Mesendoderm (in vitro differentiated cells): Measurements from ENCODE around the gene SYTL3.

ENCODE experiments used
- DNase-seq: peaks from one replicate; pipeline ENCODE4 v3.0.0; 2013
- H2AK5ac ChIP-seq: 2 replicates; pipeline ENCODE4 v1.6.1; 2013; ENCODE audit warnings: low read length, inconsistent platforms
- H2BK120ac ChIP-seq: 2 replicates; pipeline ENCODE4 v1.6.1; 2013; ENCODE audit warnings: low read depth, mild to moderate bottlenecking, low read length, moderate library complexity, mixed read lengths
- H2BK15ac ChIP-seq: replicated peaks from 2 replicates; pipeline ENCODE4 v1.6.1; 2013; ENCODE audit warnings: low read depth, mild to moderate bottlenecking, moderate library complexity
- H2BK5ac ChIP-seq: 2 replicates; pipeline ENCODE4 v1.6.1; 2013; ENCODE audit warnings: low read length, inconsistent platforms
- H3K18ac ChIP-seq: 2 replicates; pipeline ENCODE4 v1.6.1; 2013; ENCODE audit warnings: mild to moderate bottlenecking, low read length, mixed read lengths
- H3K23ac ChIP-seq: one replicate; pipeline ENCODE4 v1.6.1; 2013; ENCODE audit warnings: low read length
- H3K27ac ChIP-seq: 2 replicates; pipeline ENCODE4 v1.5.1; 2013; ENCODE audit warnings: low read depth, mild to moderate bottlenecking, inconsistent platforms, low read length, moderate library complexity
- H3K27me3 ChIP-seq: 2 replicates; pipeline ENCODE4 v1.6.1; 2013; ENCODE audit warnings: low read length, control low read depth, mild to moderate bottlenecking, inconsistent platforms; ENCODE audit not compliant: insufficient read depth, poor library complexity
- H3K36me3 ChIP-seq: 2 replicates; pipeline ENCODE4 v1.6.1; 2013; ENCODE audit warnings: low read length, inconsistent platforms; ENCODE audit not compliant: control insufficient read depth, insufficient read depth
- H3K4ac ChIP-seq: one replicate; pipeline ENCODE4 v1.6.1; 2013; ENCODE audit warnings: low read depth, mild to moderate bottlenecking, low read length, moderate library complexity
- H3K4me1 ChIP-seq: 2 replicates; pipeline ENCODE4 v1.6.1; 2013; ENCODE audit warnings: low read depth, low read length, inconsistent platforms; ENCODE audit not compliant: control insufficient read depth
- H3K4me2 ChIP-seq: 2 replicates; pipeline ENCODE4 v1.6.1; 2013; ENCODE audit warnings: low read length
- H3K4me3 ChIP-seq: 2 replicates; pipeline ENCODE4 v1.5.1; 2013; ENCODE audit warnings: mild to moderate bottlenecking, low read length
- H3K56ac ChIP-seq: one replicate; pipeline ENCODE4 v1.6.1; 2013; ENCODE audit warnings: low read length
- H3K79me1 ChIP-seq: 2 replicates; pipeline ENCODE4 v1.6.1; 2013; ENCODE audit warnings: low read length, inconsistent platforms
- H3K79me2 ChIP-seq: 2 replicates; pipeline ENCODE4 v1.6.1; 2013; ENCODE audit warnings: mild to moderate bottlenecking, low read length; ENCODE audit not compliant: control insufficient read depth, insufficient read depth
- H3K9ac ChIP-seq: 2 replicates; pipeline ENCODE4 v1.6.1; 2013; ENCODE audit warnings: low read length, inconsistent platforms
- H4K5ac ChIP-seq: one replicate; pipeline ENCODE4 v1.6.1; 2013; ENCODE audit warnings: low read length
- H4K8ac ChIP-seq: one replicate; pipeline ENCODE4 v1.6.1; 2013; ENCODE audit warnings: low read depth, mild to moderate bottlenecking, control low read depth, low read length, moderate library complexity
- WGBS: extraction: QIAGEN DNeasy Blood & Tissue Kit; methylation state at CpG from one replicate; pipeline ENCODE4 v1.1.7; 2013; ENCODE audit warnings: low lambda C conversion rate, missing lambda C conversion rate; ENCODE audit not compliant: insufficient coverage; ENCODE audit errors: extremely low coverage; 5-methylcytosine and 5-hydroxymethylcytosine counted together

Gene SYTL3

DNA sequence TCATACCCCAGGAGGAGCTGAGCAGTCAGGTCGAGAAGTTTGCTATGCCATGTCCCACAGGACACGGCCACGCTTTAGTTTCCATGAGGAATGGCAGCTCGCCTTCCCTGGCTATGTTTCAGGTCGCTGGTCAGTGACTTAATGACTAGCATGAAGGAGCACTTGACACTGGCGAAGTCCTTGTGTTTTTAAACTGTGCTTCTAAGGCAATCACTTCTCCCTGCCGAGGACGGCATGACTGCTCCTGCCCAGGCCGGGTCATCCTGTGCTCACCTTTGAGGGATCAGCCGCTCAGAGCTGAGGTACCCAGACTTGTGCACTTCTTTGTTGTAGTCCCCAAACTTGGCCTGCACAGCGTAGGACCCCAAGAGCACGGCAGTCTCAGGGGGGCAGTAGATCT is 135.2 kb downstream of the SYTL3 start:
- no CpG with 5 or more reads among the region's 12 CpGs for WGBS
- DNase-seq = no peak

DNA sequence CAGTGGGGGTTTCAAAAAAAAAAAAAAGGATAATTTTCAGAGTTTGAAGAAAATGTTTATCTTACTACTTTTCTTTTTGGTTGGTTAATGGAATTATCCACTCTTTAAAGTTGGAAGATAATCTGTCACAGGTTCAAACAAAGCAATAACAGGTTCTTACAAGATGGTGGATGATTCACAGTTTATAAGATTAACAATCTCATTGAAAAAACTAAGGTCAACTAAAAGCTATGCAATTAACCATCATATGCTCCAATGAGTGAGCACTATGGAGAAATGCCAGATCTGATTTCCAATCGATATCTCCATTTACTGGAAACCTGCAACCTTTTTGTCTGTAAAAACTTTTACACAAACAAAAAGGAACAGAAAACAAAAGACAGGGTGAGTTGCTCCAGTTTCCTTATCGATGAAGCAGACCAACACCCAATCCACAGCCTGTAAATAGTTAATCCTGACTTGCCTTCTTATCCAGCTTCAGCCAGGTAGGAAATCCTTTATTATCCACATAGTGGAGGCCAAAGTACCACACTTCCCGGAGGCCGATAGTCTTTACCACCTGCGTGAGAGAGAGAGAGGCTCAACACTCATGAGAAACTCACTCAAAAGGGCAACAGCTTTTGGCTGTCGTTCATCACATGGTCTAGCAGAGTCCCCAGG is 136.9 kb downstream of the SYTL3 start:
- Histone ChIP-seq H3K79me2 (peaks cover 35% of the 10 kb centered on the region), H3K4me3 (no peak overlapping the region), H3K4ac (no peak overlapping the region), H3K27ac (no peak overlapping the region), H4K5ac (no peak overlapping the region), H3K4me2 (no peak overlapping the region), H2AK5ac (no peak overlapping the region), H3K23ac (no peak overlapping the region), H2BK15ac (no peak overlapping the region), H2BK120ac (no peak overlapping the region), H3K18ac (no peak overlapping the region), H2BK5ac (no peak overlapping the region), H3K79me1 (peaks cover 22% of the 10 kb centered on the region), H3K36me3 (peaks cover 22% of the 10 kb centered on the region), H3K9ac (no peak overlapping the region), H3K4me1 (no peaks in the 10 kb centered on the region), H3K56ac (no peak overlapping the region), H4K8ac (no peak overlapping the region), H3K27me3 (no peaks in the 10 kb centered on the region)
- WGBS = no CpG with 5 or more reads among the region's 6 CpGs
- no peak for DNase-seq

More for the DNA sequence above, 135.2 kb downstream of the SYTL3 start:
- no peak overlapping the region for H3K4me2 ChIP-seq
- no peak overlapping the region for H3K23ac ChIP-seq
- peaks cover 30% of the 10 kb centered on the region for H3K79me2 ChIP-seq
- no peaks in the 10 kb centered on the region for H3K4me1 ChIP-seq
- H2AK5ac ChIP-seq = no peak overlapping the region
- no peak overlapping the region for H3K27ac ChIP-seq
- no peak overlapping the region for H2BK120ac ChIP-seq
- no peak overlapping the region for H4K5ac ChIP-seq
- H3K9ac ChIP-seq = no peak overlapping the region
- H2BK5ac ChIP-seq = no peak overlapping the region
- peaks cover 25% of the 10 kb centered on the region for H3K79me1 ChIP-seq
- H3K4me3 ChIP-seq = no peak overlapping the region
- no peak overlapping the region for H3K18ac ChIP-seq
- no peak overlapping the region for H4K8ac ChIP-seq
- no peak overlapping the region for H3K4ac ChIP-seq
- H2BK15ac ChIP-seq = no peak overlapping the region
- no peak overlapping the region for H3K56ac ChIP-seq
- no peaks in the 10 kb centered on the region for H3K27me3 ChIP-seq
- H3K36me3 ChIP-seq = peaks cover 26% of the 10 kb centered on the region

DNA sequence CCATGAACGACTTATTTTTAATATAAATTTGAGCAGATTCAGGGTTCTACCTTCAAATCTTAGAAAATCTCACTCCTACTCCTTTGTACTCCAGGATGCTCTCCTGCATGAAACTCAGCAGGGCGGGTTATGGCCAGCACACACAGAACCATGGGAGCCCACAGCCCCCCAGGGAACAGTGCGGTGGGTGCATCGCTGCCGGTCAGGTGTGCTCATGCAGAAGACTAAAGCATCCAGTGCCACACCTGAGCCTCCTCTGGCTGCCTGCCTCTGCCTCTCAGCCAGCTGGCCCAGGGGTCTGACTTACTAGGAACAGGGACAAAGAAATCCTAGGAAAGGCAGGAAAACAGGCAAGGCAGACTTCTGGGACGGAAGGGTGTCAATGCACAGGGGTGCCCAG is 137.5 kb downstream of the SYTL3 start:
- no peak overlapping the region for H4K8ac ChIP-seq
- no peak overlapping the region for H3K4me2 ChIP-seq
- no peak for DNase-seq
- no peak overlapping the region for H3K18ac ChIP-seq
- no peak overlapping the region for H3K27ac ChIP-seq
- H3K27me3 ChIP-seq = no peaks in the 10 kb centered on the region
- no peak overlapping the region for H2BK5ac ChIP-seq
- no peak overlapping the region for H4K5ac ChIP-seq
- no peak overlapping the region for H3K23ac ChIP-seq
- H3K56ac ChIP-seq = no peak overlapping the region
- no peak overlapping the region for H3K9ac ChIP-seq
- H3K4me3 ChIP-seq = no peak overlapping the region
- H2BK120ac ChIP-seq = no peak overlapping the region
- H3K79me2 ChIP-seq = peaks cover 40% of the 10 kb centered on the region
- whole genome bisulfite sequencing = no CpG with 5 or more reads among the region's 6 CpGs
- H3K4ac ChIP-seq = no peak overlapping the region
- no peaks in the 10 kb centered on the region for H3K4me1 ChIP-seq
- no peak overlapping the region for H2AK5ac ChIP-seq
- peaks cover 22% of the 10 kb centered on the region for H3K36me3 ChIP-seq
- H3K79me1 ChIP-seq = peaks cover 22% of the 10 kb centered on the region
- no peak overlapping the region for H2BK15ac ChIP-seq

DNA sequence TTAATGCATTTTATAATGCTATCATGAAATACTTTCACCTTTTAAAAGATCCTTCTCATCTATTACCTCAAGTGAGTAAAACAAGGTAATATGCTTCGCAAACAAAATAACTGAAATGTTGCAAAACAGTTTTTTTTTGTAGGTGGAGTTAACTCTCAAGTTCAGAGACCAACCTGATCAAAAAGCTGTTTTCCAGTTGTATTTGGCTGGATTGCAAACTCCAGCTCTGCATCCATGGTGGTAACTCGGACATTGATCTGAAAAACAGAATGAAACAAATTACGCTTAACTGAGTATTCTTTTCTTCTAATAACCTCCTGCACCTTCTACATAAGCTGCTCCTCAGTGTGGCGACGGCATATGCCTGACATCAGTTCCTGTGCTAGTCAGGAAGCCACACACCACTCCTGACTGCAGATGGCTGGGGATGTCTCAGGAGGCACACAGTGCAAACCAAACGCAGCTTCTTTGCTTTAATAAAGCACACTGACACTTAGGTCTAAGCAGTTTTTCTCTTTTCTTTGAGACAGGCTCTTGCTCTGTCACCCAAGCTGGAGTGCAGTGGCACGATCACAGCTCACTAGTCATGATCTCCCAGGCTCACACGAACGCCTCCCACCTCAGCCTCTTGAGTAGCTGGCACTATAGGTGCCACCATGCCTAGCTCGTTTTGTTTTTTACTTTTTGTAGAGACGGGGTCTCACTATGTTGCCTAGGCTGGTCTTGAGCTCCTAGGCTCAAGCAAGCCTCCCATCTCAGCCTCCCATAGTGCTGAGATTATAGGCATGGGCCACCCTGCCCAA is 139.5 kb downstream of the SYTL3 start:
- H3K27ac ChIP-seq = no peak overlapping the region
- no peak overlapping the region for H3K9ac ChIP-seq
- H3K18ac ChIP-seq = no peak overlapping the region
- no peaks in the 10 kb centered on the region for H3K27me3 ChIP-seq
- H2BK5ac ChIP-seq = no peak overlapping the region
- H3K23ac ChIP-seq = no peak overlapping the region
- H3K79me1 ChIP-seq = peaks cover 21% of the 10 kb centered on the region
- H4K5ac ChIP-seq = no peak overlapping the region
- no peaks in the 10 kb centered on the region for H3K4me1 ChIP-seq
- H4K8ac ChIP-seq = no peak overlapping the region
- WGBS = no CpG with 5 or more reads among the region's 11 CpGs
- H3K56ac ChIP-seq = no peak overlapping the region
- DNase-seq = no peak
- no peak overlapping the region for H2BK15ac ChIP-seq
- no peak overlapping the region for H2BK120ac ChIP-seq
- H3K4ac ChIP-seq = no peak overlapping the region
- H3K4me2 ChIP-seq = no peak overlapping the region
- peaks cover 56% of the 10 kb centered on the region for H3K79me2 ChIP-seq
- H3K36me3 ChIP-seq = peaks cover 17% of the 10 kb centered on the region
- no peak overlapping the region for H2AK5ac ChIP-seq
- H3K4me3 ChIP-seq = no peak overlapping the region

DNA sequence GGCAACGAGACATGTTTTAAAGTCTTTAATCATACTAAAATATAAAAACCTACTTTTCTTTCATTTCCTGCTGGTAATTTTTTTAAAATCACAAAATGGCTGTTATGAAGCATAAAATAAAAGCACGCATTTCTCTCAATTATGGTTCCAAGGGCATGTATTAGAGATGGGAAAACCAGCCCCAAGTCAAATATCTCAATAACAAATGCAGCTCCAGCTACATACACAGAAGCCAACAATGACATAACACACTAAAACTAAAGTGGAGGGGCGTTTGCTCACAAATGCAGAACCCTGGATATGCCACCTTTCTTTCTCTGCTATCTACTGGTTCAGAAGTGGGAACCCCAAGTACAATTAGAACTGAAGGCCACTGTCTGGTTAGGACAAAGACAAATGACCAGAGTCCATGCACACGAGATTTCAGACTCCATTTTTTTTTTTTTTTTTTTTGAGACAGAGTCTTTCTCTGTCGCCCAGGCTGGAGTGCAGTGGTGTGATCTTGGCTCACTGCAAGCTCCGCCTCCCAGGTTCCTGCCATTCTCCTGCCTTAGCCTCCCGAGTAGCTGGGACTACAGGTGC is 141.5 kb downstream of the SYTL3 start:
- Histone ChIP-seq H3K27me3 (no peaks in the 10 kb centered on the region), H3K4me1 (peaks cover 2% of the 10 kb centered on the region), H3K4me2 (no peak overlapping the region), H3K27ac (no peak overlapping the region), H3K56ac (no peak overlapping the region), H3K18ac (no peak overlapping the region), H3K79me1 (peaks cover 26% of the 10 kb centered on the region), H2AK5ac (no peak overlapping the region), H2BK120ac (no peak overlapping the region), H3K4ac (no peak overlapping the region), H2BK5ac (no peak overlapping the region), H4K8ac (no peak overlapping the region), H3K79me2 (peaks cover 71% of the 10 kb centered on the region), H3K4me3 (no peak overlapping the region), H3K9ac (no peak overlapping the region), H3K36me3 (peaks cover 9% of the 10 kb centered on the region), H3K23ac (no peak overlapping the region), H2BK15ac (no peak overlapping the region), H4K5ac (no peak overlapping the region)
- no peak for DNase-seq
- no CpG with 5 or more reads among the region's 7 CpGs for WGBS
